ENCODE data around the gene SH3RF1.

GRCh38 chr4:169158861-169159260, 111.9 kb downstream of the SH3RF1 start:
- TF ChIP-seq, protein P1, sequence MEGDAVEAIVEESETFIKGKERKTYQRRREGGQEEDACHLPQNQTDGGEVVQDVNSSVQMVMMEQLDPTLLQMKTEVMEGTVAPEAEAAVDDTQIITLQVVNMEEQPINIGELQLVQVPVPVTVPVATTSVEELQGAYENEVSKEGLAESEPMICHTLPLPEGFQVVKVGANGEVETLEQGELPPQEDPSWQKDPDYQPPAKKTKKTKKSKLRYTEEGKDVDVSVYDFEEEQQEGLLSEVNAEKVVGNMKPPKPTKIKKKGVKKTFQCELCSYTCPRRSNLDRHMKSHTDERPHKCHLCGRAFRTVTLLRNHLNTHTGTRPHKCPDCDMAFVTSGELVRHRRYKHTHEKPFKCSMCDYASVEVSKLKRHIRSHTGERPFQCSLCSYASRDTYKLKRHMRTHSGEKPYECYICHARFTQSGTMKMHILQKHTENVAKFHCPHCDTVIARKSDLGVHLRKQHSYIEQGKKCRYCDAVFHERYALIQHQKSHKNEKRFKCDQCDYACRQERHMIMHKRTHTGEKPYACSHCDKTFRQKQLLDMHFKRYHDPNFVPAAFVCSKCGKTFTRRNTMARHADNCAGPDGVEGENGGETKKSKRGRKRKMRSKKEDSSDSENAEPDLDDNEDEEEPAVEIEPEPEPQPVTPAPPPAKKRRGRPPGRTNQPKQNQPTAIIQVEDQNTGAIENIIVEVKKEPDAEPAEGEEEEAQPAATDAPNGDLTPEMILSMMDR (IDR thresholded peaks at IDR 0.05; ENCODE audit: low read depth, low read length): no peak
- no peak for TF ChIP-seq POLR2A (IDR thresholded peaks at IDR 0.05; ENCODE audit: extremely low read depth, insufficient read length)

Measured in NB4 (cell line).